GM12892 (cell line): Measurements from ENCODE around the gene P3H2.

Experiments
- POLR2AphosphoS5 ChIP-seq: IDR thresholded peaks from 2 replicates; pipeline ENCODE4 v1.6.1; 2011; ENCODE audit warnings: low read depth, low read length, control low read depth
- TAF1 ChIP-seq: IDR thresholded peaks from 2 replicates; pipeline ENCODE4 v1.6.1; 2011; ENCODE audit warnings: low read depth, mild to moderate bottlenecking, control low read depth, low read length, borderline replicate concordance

DNA sequence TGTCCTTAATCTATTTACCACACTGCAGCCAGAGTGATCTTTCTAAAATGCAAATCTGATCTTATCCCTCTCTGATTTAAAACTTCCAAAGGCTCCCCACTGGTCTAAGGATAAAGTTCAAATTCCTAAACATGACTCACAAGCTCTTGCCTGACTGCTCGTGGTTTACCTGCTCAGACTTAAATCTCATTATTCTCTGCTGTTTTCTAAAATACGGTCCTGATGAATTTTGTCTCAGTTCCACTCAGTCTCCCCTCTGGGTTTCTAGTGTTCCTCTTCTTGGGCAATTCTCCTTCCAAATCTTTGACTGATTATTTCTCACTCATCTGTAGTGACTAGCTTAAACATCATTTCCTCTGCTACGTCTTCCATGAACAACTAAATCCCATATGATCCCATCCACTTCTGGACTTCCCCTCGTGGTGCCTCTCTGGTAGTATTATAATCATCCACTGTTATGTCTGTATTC is 108.3 kb downstream of the P3H2 start:
- TF ChIP-seq TAF1: no peak
- no peak for TF ChIP-seq POLR2AphosphoS5
